ENCODE data around the gene SEMA4F. TPM values are rescaled to one million over a fixed set of nuclear protein-coding genes. Genes with fewer than 3 reads are reported as not detected.
"Not testable (repeated sequence)": the region's sequence is repeated elsewhere in the genome, so short reads cannot be mapped to it uniquely, and the experiment has no call there.

Gene SEMA4F
- polyA plus RNA-seq, 1 experiment = 10.2 TPM

DNA sequence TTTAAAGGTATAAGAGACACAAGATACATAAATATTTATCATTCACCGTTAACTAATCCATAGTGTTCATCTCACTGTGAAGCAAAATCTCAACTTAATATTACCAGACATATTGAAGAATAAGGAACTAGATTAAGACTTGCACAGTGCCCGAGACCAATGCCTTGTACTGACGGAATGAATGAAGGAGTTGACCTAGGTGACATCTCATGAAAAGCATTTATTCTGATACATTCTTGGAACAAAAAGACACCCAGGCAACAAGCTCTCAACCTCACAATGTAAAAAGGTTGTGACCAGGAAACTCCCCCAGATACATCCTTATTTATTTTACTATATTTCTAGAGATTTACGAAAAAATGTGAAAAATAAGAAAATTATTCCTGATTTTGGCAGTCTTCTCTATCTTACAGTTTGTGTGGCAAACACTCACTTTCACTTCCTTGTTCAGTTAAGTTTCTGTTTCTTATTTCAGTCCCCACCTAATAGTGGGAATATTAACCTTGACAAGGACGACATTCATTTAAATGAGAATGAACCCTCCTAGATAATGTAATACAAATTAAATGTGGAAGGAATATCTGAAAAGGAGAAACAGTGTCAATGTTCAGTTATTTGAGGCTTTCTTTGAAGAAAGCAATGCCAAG lies 34.3 kb upstream of the SEMA4F start:
- peaks cover 20% of the 10 kb centered on the region for H3K27me3 ChIP-seq (ENCODE audit: control insufficient read depth, insufficient read depth, low read length)
- ChIA-PET CTCF (interaction anchor here (1.1 kb wide), 1 partner anchor 29 kb away, joined by 3 read pairs; no protein-coding TSS in a partner anchor), POLR2A (no interaction called here)
- no peak for DNase-seq (ENCODE audit: low read depth)
- TF ChIP-seq, protein P1, sequence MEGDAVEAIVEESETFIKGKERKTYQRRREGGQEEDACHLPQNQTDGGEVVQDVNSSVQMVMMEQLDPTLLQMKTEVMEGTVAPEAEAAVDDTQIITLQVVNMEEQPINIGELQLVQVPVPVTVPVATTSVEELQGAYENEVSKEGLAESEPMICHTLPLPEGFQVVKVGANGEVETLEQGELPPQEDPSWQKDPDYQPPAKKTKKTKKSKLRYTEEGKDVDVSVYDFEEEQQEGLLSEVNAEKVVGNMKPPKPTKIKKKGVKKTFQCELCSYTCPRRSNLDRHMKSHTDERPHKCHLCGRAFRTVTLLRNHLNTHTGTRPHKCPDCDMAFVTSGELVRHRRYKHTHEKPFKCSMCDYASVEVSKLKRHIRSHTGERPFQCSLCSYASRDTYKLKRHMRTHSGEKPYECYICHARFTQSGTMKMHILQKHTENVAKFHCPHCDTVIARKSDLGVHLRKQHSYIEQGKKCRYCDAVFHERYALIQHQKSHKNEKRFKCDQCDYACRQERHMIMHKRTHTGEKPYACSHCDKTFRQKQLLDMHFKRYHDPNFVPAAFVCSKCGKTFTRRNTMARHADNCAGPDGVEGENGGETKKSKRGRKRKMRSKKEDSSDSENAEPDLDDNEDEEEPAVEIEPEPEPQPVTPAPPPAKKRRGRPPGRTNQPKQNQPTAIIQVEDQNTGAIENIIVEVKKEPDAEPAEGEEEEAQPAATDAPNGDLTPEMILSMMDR (IDR thresholded peaks at IDR 0.05; ENCODE audit: insufficient read depth, low read depth, low read length) = no peak
- no peaks in the 10 kb centered on the region for H3K36me3 ChIP-seq (ENCODE audit: control insufficient read depth, insufficient read depth, low read length)
- H3K4me3 ChIP-seq (ENCODE audit: low read depth, low read length) = no peak overlapping the region

DNA sequence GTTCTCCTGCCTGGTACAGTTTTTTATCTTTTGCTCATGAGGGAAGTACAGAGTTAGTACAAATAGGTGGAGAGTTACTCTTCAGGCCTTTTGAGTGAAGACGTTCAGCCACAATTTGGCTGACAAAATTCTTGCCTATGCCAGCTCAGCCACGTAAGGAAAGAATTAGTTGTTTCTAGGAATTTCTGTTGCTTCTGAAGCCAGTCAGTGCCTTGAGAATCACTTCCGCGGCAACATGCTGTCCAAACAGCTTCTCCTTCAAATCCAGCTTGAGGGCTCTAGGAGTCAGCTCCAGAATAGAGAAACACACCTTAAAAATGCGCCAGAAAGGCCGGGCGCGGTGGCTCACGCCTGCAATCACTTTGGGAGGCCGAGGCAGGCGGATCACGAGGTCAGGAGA lies 33.4 kb upstream of the SEMA4F start:
- CTCF ChIA-PET = no interaction called here
- TF ChIP-seq, protein P1 (IDR thresholded peaks at IDR 0.05; ENCODE audit: insufficient read depth, low read depth, low read length) = no peak
- DNase-seq (ENCODE audit: low read depth) = no peak
- Histone ChIP-seq H3K27me3 (ENCODE audit: control insufficient read depth, insufficient read depth, low read length) (peaks cover 18% of the 10 kb centered on the region), H3K4me3 (ENCODE audit: low read depth, low read length) (no peak overlapping the region), H3K36me3 (ENCODE audit: control insufficient read depth, insufficient read depth, low read length) (no peaks in the 10 kb centered on the region)
- POLR2A ChIA-PET = no interaction called here

DNA sequence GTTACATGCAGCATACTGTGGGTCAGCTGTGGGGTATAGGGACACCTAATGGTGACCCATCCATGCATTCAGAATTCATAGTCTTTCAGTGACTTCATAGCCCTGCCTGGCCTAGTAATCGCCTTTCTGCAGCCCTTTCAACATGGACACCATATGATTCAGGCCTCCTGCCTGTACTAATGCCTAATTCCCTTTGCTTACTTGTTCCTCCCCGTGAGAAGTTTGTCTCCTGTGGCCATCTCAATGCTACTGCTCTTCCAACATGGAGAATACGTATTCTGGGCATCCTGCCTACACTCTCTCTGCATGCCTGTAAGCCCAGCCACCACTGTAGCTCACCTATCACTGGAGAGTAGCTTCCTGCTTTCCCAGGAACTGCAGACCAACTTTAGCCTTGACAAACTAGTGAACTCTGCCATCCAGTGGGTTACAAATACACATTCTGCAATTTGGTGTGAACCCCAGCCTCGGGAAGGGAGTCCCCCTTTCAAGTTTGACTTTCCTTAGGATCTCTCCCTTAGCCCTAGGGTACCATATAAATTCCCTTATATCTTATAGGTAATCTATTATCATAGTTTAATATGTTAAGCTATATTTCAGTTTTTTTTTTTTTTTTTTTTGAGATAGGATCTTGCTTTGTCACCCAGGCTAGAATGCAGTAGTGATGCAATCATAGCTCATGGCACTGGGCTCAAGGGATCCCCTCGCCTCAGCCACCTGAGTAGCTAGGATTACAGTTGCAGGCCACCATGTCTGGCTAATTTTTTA lies 28.2 kb upstream of the SEMA4F start:
- ChIA-PET CTCF (interaction anchor here (1.5 kb wide), 1 partner anchor 9 kb away, joined by 3 read pairs; no protein-coding TSS in a partner anchor), POLR2A (no interaction called here)
- DNase-seq (ENCODE audit: low read depth) = no peak
- TF ChIP-seq, protein P1 (IDR thresholded peaks at IDR 0.05; ENCODE audit: insufficient read depth, low read depth, low read length) = no peak
- no peak overlapping the region for H3K4me3 ChIP-seq (ENCODE audit: low read depth, low read length)
- peaks cover 4% of the 10 kb centered on the region; the same call in 1 of the 2 replicates for H3K27me3 ChIP-seq (ENCODE audit: control insufficient read depth, insufficient read depth, low read length)
- no peaks in the 10 kb centered on the region for H3K36me3 ChIP-seq (ENCODE audit: control insufficient read depth, insufficient read depth, low read length)

DNA sequence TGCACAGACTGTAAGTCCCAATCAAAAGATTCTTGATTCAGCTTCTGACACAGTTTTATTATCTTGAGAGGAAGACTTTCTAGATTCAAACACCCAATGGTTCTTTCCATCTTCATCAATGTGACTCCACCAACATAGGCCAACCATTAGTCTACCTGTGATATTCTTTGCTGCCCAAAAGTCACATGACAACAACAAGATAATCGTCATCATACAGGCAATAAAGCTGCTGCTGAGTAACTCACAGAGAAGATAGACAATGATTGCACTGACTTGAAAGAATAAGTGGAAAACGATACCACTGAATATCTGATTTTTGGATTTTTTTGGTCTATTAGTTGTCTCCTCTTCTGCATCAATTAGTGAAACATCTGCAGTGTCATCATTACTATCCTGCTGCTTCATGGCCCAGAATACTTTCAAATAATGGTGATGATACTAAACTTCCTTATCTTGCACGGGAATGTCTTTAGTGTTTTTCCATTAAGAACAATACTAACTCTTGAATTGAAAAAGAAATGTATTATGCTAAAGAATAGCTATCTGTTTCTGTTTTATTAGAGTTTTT lies 25.4 kb upstream of the SEMA4F start:
- CTCF ChIA-PET = interaction anchor here (0.9 kb wide), 1 partner anchor 9 kb away, joined by 5 read pairs; no protein-coding TSS in a partner anchor
- no peaks in the 10 kb centered on the region for H3K36me3 ChIP-seq (ENCODE audit: control insufficient read depth, insufficient read depth, low read length)
- H3K27me3 ChIP-seq (ENCODE audit: control insufficient read depth, insufficient read depth, low read length) = peaks cover 4% of the 10 kb centered on the region; the same call in 1 of the 2 replicates
- POLR2A ChIA-PET = no interaction called here
- no peak overlapping the region for H3K4me3 ChIP-seq (ENCODE audit: low read depth, low read length)
- TF ChIP-seq, protein P1 (IDR thresholded peaks at IDR 0.05; ENCODE audit: insufficient read depth, low read depth, low read length) = no peak
- DNase-seq (ENCODE audit: low read depth) = no peak

DNA sequence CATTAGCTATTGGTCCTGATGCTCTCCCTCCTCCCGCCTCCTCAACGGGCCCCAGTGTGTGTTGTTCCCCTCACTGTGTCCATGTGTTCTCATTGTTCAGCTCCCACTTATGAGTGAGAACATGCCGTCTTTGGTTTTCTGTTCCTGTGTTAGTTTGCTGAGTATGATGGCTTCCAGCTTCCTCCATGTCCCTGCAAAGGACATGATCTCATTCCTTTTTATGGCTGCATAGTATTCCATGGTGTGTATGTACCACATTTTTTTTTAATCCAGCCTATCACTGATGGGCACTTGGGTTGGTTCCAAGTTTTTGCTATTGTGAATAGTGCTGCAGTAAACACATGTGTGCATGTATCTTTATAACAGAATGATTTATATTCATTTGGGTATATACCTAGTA lies 23.6 kb upstream of the SEMA4F start:
- DNase-seq (ENCODE audit: low read depth); H3K36me3 ChIP-seq (ENCODE audit: control insufficient read depth, insufficient read depth, low read length); H3K27me3 ChIP-seq (ENCODE audit: control insufficient read depth, insufficient read depth, low read length); POLR2A ChIA-PET; H3K4me3 ChIP-seq (ENCODE audit: low read depth, low read length): not testable (repeated sequence)
- CTCF ChIA-PET = interaction anchor here (0.7 to 1.1 kb wide), 2 partner anchors 9 to 18 kb away, joined by 3 to 4 read pairs; partner anchors contain the start of gene M1AP

Measured in BJ (cell line).